Peyer's patch (tissue), 4 donors: ENCODE measurements around the gene ATRN. TPM values are rescaled to one million over a fixed set of nuclear protein-coding genes. Genes with fewer than 3 reads are reported as not detected.
"Not testable (repeated sequence)": the region's sequence is repeated elsewhere in the genome, so short reads cannot be mapped to it uniquely, and the experiment has no call there.

ENCODE experiments used
- DNase-seq, 3 donors: peaks; one replicate each; pipeline ENCODE4 v3.0.0-alpha.2; 2017 to 2019
- H3K27ac ChIP-seq, 4 donors: fragments of 200-600 bp; sonication (generic); one replicate each; pipeline ENCODE4 v1.5.1; 2016 to 2019
- H3K27me3 ChIP-seq, 2 donors: fragments of 200-600 bp; sonication (generic); one replicate each; pipeline ENCODE4 v1.5.1; 2019
- H3K36me3 ChIP-seq, 3 donors: fragments of 200-600 bp; sonication (generic); one replicate each; pipeline ENCODE4 v1.5.1; 2016 to 2019
- H3K4me1 ChIP-seq, 4 donors: fragments of 200-600 bp; sonication (generic); one replicate each; pipeline ENCODE4 v1.5.1; 2016 to 2019
- H3K4me3 ChIP-seq, 4 donors: fragments of 200-600 bp; sonication (generic); 1 replicate in 3 of 4; 2 replicates in 1 of 4; pipeline ENCODE4 v1.5.1; 2016 to 2019; ENCODE audit warnings: mild to moderate bottlenecking in 1 of 4
- H3K9me3 ChIP-seq, 4 donors: fragments of 200-600 bp; sonication (generic); one replicate each; pipeline ENCODE4 v1.5.1; 2016 to 2019; ENCODE audit warnings: mild to moderate bottlenecking in 1 of 4
- POLR2A ChIP-seq, 2 donors: fragments of 450-650 bp; IDR thresholded peaks; one replicate each; pipeline ENCODE4 v1.5.1; 2017; ENCODE audit warnings: antibody characterized with exemption in 2 of 2, mild to moderate bottlenecking in 2 of 2, moderate library complexity in 2 of 2
- total RNA-seq, 4 donors: library from RNA; depleted of rRNA; stranded (reverse); fragments of >200 nt; gene quantifications; one replicate each; pipeline ENCODE4 v1.1.0, GENCODE V29; 2016
- TF ChIP-seq, protein P1 (sequence below), 6 experiments: fragments of 450-650 bp in 4 of 6; fragments of 200-600 bp in 2 of 6; sonication (generic) in 1 of 6; IDR thresholded peaks; one replicate each; pipeline ENCODE4 v1.5.1; 2017 to 2019; ENCODE audit warnings: antibody characterized with exemption in 6 of 6, mild to moderate bottlenecking in 3 of 6, moderate library complexity in 1 of 6

ATRN gene
- total RNA-seq, 4 donors from 2014 or later, result 14.9 to 99.5 (median 54.9) TPM

DNA sequence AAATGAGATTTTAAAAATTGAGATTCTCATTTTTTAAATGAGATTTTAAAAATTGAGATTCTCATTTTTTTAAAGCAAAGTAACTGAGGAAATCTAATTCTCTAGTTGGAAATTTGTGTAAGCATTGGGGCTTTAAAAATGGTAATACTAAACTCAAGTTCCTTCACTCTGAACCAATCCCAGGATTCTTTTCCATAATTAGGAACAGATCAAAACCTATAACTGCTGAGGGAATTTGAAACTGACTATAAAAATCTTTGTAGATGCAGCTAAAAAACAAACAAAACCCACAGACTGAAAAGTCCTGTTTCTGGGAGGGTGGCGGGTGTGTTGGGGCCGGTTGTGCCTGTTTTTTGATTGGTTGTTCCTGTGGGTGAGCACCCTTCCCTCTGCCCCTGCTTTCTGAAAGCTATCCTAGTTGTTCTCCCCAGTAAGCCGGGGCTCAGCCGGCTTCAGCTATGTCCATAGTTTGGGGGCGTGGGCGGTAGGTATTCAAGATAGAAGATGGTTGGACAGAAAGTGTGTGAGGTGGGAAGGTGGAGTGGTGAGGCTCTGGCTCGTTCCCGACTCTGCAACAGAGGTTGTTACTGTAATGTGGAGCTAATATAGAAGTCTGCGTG, 143.1 kb downstream of the ATRN start:
- Histone ChIP-seq H3K9me3 (no peaks in the 10 kb centered on the region), H3K27ac (no peak overlapping the region), H3K36me3 (peaks cover 0 to 19% (median 0%) of the 10 kb centered on the region in 3 donors), H3K4me3 (no peak overlapping the region), H3K27me3 (no peaks in the 10 kb centered on the region), H3K4me1 (no peaks in the 10 kb centered on the region)
- TF ChIP-seq, protein P1, sequence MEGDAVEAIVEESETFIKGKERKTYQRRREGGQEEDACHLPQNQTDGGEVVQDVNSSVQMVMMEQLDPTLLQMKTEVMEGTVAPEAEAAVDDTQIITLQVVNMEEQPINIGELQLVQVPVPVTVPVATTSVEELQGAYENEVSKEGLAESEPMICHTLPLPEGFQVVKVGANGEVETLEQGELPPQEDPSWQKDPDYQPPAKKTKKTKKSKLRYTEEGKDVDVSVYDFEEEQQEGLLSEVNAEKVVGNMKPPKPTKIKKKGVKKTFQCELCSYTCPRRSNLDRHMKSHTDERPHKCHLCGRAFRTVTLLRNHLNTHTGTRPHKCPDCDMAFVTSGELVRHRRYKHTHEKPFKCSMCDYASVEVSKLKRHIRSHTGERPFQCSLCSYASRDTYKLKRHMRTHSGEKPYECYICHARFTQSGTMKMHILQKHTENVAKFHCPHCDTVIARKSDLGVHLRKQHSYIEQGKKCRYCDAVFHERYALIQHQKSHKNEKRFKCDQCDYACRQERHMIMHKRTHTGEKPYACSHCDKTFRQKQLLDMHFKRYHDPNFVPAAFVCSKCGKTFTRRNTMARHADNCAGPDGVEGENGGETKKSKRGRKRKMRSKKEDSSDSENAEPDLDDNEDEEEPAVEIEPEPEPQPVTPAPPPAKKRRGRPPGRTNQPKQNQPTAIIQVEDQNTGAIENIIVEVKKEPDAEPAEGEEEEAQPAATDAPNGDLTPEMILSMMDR (IDR thresholded peaks at IDR 0.05), result no peak
- DNase-seq, result no peak

DNA sequence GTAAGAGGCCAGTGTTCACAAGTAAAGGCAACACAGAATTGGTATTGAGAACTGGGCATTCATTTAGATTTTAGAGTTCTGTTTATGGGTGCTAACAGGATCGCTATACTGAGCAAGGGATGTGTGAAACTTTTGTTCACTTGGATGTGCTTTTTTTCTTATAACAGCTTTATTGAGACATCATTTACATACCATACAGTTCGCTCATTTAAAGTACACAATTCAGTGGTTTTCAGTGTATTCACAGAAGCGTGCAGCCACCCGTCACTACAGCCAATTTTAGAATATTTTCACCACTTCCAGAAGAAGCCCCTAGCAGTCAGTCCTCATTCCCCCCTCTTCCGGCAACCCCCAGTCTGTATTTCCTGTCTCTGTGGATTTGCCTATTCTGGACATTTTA, 143.6 kb downstream of the ATRN start:
- no peak for DNase-seq
- Histone ChIP-seq H3K4me1 (no peaks in the 10 kb centered on the region), H3K4me3 (no peak overlapping the region), H3K27me3 (no peaks in the 10 kb centered on the region), H3K36me3 (peaks cover 0 to 24% (median 0%) of the 10 kb centered on the region in 3 donors), H3K27ac (no peak overlapping the region), H3K9me3 (no peaks in the 10 kb centered on the region)
- TF ChIP-seq, protein P1 (IDR thresholded peaks at IDR 0.05), result no peak
- no peak for TF ChIP-seq POLR2A (IDR thresholded peaks at IDR 0.05)

DNA sequence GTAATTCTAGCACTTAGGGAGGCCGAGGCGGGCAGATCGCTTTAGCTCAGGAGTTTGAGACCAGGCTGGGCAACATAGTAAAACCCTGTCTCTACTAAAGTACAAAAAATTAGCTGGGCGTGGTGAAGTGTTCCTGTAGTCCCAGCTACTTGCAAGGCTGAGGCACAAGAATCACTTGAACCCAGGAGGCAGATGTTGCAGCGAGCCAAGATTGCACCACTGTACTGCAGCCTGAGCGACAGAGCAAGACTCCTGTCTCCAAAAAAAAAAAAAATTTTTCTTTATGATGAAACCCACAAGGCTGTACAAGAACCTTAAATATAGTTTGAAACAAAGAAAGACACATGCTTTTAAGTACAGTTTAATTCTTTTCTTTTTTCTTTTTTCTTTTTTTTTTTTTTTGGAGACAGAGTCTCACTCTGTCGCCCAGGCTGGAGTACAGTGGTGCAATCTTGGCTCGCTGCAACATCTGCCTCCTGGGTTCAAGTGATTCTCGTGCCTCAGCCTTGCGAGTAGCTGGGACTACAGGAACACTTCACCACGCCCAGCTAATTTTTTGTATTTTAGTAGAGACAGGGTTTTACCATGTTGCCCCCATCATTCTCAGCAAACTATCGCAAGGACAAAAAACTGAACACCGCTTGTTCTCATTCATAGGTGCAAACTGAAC, 144.5 kb downstream of the ATRN start:
- DNase-seq, H3K4me3 ChIP-seq, H3K9me3 ChIP-seq, H3K27me3 ChIP-seq, H3K27ac ChIP-seq, H3K4me1 ChIP-seq: not testable (repeated sequence)
- peaks cover 0 to 24% (median 0%) of the 10 kb centered on the region in 3 donors for H3K36me3 ChIP-seq

DNA sequence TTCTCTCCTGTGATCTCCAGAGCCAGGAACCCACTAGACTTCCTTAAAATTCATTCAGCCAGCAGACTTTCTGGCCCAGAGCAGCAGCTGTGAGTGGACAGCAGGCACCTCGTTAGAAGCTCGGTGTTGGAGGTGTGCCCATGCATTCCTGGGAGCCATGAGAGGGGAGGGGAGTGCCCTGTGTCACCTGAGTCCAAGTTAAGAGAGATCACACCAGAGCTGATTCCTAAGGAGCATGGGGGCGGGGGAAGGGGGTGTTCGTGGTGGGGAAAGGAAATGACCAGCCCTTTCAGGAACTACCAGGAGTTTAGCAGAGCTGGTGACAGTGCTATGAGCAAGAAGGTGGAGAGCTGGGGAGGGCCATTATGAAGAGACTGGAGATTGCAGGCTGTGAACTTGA, 145.4 kb downstream of the ATRN start:
- Histone ChIP-seq H3K36me3 (peaks cover 0 to 24% (median 0%) of the 10 kb centered on the region in 3 donors), H3K9me3 (no peaks in the 10 kb centered on the region), H3K27me3 (no peaks in the 10 kb centered on the region), H3K4me1 (no peaks in the 10 kb centered on the region), H3K27ac (no peak overlapping the region), H3K4me3 (no peak overlapping the region)
- DNase-seq, result no peak
- TF ChIP-seq POLR2A (IDR thresholded peaks at IDR 0.05), result no peak
- TF ChIP-seq, protein P1 (IDR thresholded peaks at IDR 0.05), result no peak

DNA sequence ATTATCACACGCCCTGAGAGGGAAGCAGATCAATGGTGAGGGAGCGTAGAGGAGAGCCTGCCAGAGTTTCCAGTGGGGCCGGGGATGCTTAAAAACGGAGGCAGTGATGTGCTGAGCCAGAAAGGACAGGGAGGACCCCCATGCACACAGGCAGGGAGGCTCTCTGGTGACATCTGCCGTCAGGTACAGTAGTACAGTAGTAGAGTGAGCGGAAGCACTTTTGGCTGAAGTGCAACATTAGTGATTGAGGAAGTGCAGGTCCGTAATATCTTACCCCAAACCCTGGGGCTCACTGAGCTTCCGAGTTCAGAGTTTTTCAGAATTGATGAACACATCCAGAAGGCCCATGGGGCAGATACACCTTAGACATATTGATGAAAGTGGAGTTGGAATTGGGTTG, 150.3 kb downstream of the ATRN start:
- H3K27ac ChIP-seq, result no peak overlapping the region
- DNase-seq, result no peak
- peaks cover 0 to 26% (median 0%) of the 10 kb centered on the region in 3 donors for H3K36me3 ChIP-seq
- no peaks in the 10 kb centered on the region for H3K9me3 ChIP-seq
- no peaks in the 10 kb centered on the region for H3K27me3 ChIP-seq
- H3K4me1 ChIP-seq, result no peaks in the 10 kb centered on the region
- no peak for TF ChIP-seq POLR2A (IDR thresholded peaks at IDR 0.05)
- TF ChIP-seq, protein P1 (IDR thresholded peaks at IDR 0.05), result no peak
- no peak overlapping the region for H3K4me3 ChIP-seq

DNA sequence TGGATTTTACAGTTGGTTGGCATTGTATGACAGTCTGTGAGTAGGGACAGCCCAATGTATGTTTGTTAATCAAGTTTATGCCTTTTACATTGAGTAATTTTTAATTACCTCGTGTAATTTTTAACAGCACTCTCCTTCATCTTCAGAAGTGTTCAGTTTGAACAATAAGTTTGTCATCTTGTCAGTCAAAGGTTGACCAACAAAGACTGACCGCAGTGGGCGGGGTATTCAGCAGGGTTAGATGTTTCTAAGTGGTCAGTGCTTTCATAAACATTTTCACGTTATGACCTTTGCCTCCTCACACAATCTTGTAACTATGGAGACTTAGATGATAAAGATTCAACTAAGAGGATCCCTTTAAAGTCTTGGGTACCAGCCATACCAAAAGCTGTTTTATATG, 151.6 kb downstream of the ATRN start:
- H3K4me3 ChIP-seq, result no peak overlapping the region
- H3K27me3 ChIP-seq, result no peaks in the 10 kb centered on the region
- TF ChIP-seq POLR2A (IDR thresholded peaks at IDR 0.05), result no peak
- TF ChIP-seq, protein P1 (IDR thresholded peaks at IDR 0.05), result no peak
- H3K36me3 ChIP-seq, result peaks cover 0 to 16% (median 0%) of the 10 kb centered on the region in 3 donors
- DNase-seq, result no peak
- no peaks in the 10 kb centered on the region for H3K4me1 ChIP-seq
- H3K27ac ChIP-seq, result no peak overlapping the region
- no peaks in the 10 kb centered on the region for H3K9me3 ChIP-seq
